Activated gamma-delta T cell treated with anti-CD3 and anti-CD28 coated beads, Interleukin-2, amount 50 U/mL, for 16 hours (primary cell): Measurements from ENCODE around the gene CAPN14.

Experiments
- DNase-seq: peaks from one replicate; pipeline ENCODE4 v3.0.0-alpha.2; 2020; ENCODE audit warnings: low read depth

Gene CAPN14

DNA sequence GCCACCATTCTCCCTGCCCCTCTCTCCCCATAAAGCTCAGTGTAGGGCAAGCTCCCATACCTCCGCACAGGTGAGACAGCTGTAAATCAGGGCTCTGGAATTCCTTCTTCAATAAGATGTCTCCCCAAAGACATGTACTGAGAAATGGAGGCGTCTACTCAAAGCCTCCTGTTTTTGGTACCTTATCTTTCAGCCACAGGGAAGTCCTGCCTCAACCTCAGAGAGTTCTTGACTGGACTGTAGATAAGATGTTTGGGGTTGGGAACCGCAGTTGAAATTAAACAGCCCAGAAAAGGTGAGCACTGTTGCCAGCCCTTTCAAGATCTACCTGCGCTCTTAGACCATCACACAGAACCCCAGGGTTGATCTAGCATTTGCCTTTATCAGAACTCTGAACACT is 77.6 kb downstream of the CAPN14 start:
- DNase-seq: no peak

GRCh38 chr2:31138037-31138962 is 79.0 kb downstream of the CAPN14 start, which contains the start of gene GALNT14:
TSS of gene GALNT14 (minus strand) at chr2:31138440. CDS start at chr2:31138086, 354 bp downstream.
- no peak for DNase-seq

GRCh38 chr2:31137211-31138036 is 79.9 kb downstream of the CAPN14 start:
- no peak for DNase-seq

- DNase-seq: no peak
Observed at GRCh38 chr2:31136732-31137131, 80.6 kb downstream of the CAPN14 start.

DNA sequence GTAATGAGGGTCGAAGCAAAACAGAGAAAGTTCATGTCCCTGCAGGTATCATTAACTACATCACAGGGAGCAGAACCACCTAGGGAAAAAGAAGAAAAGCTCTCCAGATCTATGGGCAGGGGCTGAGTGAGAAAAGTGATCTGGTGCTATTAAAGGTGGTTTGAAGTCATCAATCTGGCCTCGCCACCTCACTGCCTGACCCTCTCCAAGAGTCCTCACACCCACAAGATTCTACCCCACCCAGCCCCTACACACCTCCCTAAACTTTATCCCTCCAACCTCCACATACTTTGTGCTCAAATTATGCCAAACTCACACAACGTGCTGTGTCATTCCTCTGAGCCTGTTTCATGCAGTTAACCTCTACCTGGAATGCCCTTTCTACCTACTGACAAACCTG is 81.3 kb downstream of the CAPN14 start:
- no peak for DNase-seq

DNA sequence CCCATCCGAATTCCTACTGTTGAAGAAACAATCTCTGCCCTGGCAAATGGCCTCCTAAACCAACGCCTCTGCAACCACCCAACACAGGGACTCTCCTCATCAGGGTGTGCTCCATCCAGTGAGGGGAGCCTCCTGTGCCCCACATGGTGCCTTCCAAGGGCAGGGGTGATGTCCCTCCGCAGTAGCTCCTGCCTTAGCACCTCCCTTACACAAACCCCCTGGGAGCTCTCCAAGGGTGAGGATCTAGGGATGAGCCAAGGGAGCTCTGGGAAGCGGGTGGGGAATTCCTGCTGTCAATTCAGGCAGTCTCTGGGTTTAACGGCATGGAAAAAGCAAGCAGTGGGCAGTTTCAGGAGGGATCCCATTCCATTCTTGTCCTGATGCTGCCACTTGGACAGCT is 82.8 kb downstream of the CAPN14 start:
- DNase-seq: no peak

DNA sequence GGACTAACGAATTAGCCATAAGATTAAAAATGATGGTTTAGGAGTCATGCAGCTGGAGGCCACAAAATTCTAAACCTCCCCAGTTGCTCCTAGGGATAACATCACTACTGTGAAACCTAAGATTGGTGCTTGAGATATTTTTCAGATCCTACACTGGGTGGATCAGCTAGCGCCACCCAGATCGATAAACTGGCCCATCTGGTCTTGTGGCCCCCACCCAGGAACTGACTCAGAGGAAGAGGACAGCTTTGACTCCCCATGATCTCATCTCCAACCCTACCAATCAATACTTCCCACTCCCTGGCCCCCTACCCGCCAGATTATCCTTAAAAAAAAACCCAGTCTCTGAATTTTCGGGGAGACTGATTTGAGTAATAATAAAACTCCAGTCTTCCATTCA is 84.5 kb downstream of the CAPN14 start:
- no peak for DNase-seq

GRCh38 chr2:31131871-31132270 is 85.4 kb downstream of the CAPN14 start:
- no peak for DNase-seq

- no peak for DNase-seq
Observed at GRCh38 chr2:31129375-31130171, 87.7 kb downstream of the CAPN14 start.

DNA sequence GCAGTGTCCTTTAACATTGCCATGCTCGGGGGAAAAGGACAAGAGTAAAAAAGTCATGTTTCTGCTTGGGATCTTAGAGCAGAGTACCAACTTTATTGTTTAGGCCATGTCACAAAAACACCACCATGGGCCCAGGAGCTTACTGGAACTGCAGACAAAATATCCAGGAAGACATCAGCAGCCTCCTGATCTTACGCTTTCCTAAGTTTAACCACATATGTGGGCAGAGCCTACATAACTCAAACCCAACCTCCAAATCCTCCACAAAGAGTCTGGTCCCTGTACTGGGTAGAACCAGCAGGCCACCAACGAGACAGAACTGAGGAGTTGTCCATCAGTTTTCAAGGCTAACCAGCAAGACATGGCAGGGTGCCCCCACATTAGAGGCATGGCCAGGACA is 89.4 kb downstream of the CAPN14 start:
- no peak for DNase-seq

DNA sequence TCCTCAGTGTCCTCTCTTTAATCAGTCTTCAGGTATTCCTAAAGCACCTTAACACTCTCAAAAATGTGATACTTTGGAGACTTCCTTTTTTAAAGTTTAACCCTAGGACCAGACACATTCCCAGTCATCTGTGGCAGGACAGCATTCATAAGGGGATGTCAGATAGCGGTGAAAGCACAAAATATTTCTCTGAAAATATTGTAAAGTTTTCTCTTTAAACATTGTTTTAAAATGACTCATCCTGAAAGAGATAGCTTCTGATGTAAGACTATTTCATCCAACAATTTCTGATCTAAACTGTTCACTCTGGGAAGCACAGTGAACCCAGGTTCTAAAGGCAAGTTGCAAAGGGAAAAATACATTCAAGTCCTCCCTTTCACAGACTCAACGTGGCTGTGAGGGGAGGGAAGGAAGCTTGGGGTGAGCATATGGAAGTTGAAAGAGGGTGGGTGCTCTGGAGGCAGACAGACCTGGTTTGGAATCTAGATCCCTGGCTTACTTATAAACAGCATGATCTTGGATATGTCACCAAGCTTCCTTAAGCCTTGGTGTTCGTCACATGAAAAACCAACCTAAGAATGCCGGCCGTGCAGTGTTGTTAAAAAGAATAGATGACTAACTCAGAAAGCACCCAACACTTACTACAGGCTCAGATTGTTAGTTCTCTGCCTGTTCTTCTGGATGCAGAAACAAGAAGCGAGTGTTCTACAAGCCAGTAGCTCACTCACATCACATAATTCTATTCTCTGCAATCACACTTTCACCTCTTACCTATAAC is 91.2 kb downstream of the CAPN14 start:
- DNase-seq: no peak

- no peak for DNase-seq
Observed at GRCh38 chr2:31124904-31125303, 92.4 kb downstream of the CAPN14 start.
